SHP77 treated with DMSO at 0.1 percent for 48 hours (cell line): Measurements from ENCODE around the gene USP1.

Source experiments
- DNase-seq: peaks from one replicate; lab custom pipeline; 2025; lab: John Stamatoyannopoulos, UW

Gene USP1

DNA sequence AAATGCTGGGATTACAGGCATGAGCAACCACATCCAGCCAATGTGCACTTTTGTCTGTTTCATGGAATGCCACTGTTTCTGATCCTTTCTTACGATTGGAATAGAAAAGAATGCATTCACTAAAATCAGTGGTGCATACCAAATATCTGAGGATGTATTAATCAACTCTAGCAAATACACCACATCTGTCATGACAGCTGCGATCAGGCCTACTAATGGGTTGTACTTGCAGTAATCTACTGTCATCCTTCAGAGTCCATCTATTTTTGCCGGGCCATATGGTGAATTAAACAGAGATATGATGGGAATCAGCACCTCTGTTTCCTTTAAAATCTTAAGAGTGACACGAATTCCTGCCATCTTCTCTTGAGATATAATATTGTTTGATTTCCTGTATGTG, 8.5 kb upstream of the USP1 start:
- DNase-seq = no peak

GRCh38 chr1:62429581-62429980, 7.3 kb upstream of the USP1 start:
- DNase-seq = no peak

- DNase-seq = no peak
Observed at GRCh38 chr1:62433861-62434617, 2.8 kb upstream of the USP1 start.

GRCh38 chr1:62434618-62435001, 2.2 kb upstream of the USP1 start:
- DNase-seq = no peak

DNA sequence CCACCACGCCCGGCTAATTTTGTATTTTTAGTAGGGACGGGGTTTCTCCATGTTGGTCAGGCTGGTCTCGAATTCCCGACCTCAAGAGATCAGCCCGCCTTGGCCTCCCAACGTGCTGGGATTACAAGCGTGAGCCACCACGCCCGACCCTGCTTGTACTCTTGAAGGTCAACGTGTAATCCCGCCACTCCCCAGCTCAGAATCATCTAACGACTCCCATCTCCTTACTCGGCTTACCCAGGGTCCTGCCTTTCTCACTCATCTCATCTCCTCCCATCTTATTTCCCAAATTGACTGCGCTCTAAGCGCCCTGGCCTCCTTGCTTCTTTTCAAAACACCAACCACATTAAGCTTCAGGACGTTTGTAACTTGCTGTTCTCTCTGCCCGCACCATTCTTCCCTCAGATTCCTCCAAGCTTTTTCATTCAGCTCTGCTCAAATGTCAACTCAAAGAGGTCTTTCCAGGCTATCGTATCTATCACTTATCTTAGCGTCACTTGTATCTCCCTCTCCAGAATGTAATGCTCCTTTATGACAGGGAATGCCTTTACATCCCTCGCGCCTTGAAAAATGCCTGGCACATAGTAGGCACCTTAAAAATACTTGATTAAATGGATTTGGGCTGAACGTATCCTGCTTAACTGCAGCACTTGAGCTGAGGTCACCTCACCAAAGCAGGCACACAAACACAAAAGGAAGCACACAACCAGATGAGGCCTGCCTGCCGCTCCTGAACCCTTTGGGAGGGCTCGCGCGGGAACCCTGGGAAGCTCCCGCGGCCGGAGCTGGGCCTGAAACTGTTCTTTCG, 1.4 kb upstream of the USP1 start:
- no peak for DNase-seq

GRCh38 chr1:62436039-62436465, 797 bp upstream of the USP1 start:
- no peak for DNase-seq

DNA sequence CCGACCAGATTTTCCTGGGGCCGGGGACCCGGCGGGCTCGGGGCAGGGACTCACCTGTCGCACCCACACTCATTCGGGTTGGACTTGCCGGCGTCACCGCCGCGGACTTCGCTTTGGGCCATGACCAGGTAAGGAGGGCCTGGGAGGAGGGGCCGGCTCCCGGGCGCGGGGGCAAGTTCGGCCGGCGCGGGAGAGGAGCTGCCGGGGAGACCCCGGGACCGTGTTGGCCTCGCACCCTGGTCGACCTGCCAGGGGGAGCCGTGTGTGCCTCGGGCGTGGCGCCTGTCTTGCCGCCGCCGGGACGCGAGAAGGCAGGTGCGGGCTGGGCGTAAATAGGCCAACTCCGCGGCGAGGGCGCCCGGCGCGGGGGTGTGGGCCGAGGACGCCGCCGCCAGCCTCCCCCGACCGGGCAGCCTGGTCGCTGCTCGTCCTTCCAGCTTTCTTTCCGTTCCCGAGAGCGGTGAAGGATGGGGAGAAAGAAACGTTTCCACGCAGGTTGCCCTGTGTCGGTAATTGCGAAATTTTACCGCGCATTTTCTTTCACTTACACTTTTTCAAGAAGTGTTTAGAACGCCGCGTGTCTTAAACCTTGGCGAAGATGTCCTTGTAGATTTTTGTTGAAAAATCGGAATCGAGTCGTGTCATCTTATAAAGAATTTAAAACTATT, 558 bp downstream of the USP1 start:
- DNase-seq = no peak

GRCh38 chr1:62438163-62438562, 1.3 kb downstream of the USP1 start:
- DNase-seq = no peak

DNA sequence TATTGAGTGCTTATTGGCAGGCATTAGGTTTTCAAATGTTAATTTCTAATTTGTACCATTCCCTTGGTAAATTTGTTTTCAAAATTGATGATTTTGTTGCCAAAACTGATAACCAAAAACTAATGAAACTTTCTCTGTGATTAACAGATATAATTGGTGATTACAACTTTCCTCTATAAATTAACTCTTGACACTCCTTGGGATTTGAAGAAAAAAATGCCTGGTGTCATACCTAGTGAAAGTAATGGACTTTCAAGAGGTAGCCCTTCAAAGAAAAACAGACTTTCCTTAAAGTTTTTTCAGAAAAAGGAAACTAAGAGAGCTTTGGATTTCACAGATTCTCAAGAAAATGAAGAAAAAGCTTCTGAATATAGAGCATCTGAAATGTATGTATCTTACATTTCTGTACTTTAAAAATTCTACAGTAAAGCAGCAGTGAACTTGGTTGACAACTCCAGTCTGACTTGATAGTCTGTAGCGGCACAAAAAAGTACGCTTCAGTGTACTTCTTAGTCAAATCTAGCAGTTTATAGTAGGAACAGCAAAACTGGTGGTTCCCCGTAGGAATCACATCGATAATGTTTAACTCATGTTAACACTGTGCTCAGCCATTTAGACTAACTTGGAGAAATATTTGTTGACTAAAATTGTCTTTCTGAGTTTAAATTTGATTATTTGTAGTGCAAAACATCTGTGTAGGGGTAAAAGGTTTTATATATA, 3.0 kb downstream of the USP1 start:
- DNase-seq = no peak

DNA sequence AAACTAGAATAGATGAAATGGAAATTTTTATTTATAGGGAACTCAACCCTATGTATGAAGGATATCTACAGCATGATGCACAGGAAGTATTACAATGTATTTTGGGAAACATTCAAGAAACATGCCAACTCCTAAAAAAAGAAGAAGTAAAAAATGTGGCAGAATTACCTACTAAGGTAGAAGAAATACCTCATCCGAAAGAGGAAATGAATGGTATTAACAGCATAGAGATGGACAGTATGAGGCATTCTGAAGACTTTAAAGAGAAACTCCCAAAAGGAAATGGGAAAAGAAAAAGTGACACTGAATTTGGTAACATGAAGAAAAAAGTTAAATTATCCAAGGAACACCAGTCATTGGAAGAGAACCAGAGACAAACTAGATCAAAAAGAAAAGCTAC, 7.9 kb downstream of the USP1 start:
- DNase-seq = no peak

DNA sequence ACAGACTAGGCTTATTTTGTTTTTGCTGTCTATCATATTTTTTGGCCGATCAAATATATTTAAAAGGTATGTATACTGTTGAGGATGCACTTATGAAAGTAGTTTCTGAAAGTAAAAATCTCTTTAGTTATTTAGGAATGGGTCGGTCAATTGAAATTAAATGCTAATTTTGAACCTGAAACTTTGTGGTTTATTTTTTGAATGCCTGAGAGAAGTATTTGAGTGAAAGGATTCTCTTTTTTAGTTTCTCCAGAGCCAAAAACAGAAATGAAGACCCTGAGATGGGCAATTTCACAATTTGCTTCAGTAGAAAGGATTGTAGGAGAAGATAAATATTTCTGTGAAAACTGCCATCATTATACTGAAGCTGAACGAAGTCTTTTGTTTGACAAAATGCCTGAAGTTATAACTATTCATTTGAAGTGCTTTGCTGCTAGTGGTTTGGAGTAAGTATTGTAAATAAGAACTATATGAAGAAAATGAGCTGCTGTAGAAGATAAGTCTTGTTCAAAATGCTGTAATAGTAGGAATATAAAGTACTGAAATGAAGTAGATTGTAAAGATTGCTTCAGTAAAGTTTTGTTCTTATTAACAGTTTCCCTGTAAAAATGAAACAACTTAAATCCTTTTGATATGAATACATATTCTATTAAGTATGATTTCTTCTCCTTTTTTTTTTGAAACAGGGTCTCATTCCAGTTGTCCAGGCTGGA, 11.5 kb downstream of the USP1 start:
- no peak for DNase-seq

DNA sequence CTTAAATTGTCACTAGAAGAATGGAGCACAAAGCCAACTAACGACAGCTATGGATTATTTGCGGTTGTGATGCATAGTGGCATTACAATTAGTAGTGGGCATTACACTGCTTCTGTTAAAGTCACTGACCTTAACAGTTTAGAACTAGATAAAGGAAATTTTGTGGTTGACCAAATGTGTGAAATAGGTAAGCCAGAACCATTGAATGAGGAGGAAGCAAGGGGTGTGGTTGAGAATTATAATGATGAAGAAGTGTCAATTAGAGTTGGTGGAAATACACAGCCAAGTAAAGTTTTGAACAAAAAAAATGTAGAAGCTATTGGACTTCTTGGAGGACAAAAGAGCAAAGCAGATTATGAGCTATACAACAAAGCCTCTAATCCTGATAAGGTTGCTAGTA, 13.5 kb downstream of the USP1 start:
- DNase-seq = no peak

GRCh38 chr1:62452951-62453350, 16.1 kb downstream of the USP1 start:
- no peak for DNase-seq

DNA sequence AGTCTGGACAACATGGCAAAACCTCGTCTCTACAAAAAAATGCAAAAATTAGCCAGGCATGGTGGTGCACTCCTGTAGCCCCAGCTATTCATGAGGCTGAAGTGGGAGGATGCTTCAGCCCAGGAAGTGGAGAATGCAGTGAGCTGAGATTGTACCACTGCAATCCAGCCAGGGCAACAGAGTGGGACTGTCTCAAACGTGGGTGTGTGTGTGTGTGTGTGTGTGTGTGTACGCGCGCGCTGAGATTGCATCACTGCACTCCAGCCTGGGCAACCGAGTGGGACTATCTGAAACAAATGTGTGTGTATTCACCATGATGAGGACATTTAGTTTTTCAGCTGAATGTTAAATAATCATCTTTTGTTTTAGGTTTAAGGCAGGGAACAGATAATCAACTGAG, 21.1 kb downstream of the USP1 start:
- no peak for DNase-seq

DNA sequence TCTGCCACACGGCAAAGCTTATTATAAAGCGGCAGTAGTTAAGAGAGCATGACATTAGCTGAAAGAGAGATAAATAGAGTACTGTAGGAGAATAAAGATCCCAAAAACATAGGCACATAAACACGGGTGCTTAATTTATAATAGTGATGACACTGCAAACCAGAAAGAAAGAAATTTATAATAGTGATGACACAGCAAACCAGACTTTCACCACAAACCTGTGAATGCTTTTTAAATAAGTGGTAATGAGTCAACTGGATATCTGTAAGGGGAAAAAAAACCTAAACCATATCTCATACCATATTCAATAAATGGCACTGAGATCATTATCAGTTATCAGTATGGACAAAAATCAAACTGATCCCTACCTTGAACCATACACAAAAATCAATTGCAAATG, 25.5 kb downstream of the USP1 start:
- DNase-seq = no peak

- no peak for DNase-seq
Observed at GRCh38 chr1:62467092-62467491, 30.2 kb downstream of the USP1 start.

GRCh38 chr1:62476525-62477219, 39.8 kb downstream of the USP1 start:
- no peak for DNase-seq

DNA sequence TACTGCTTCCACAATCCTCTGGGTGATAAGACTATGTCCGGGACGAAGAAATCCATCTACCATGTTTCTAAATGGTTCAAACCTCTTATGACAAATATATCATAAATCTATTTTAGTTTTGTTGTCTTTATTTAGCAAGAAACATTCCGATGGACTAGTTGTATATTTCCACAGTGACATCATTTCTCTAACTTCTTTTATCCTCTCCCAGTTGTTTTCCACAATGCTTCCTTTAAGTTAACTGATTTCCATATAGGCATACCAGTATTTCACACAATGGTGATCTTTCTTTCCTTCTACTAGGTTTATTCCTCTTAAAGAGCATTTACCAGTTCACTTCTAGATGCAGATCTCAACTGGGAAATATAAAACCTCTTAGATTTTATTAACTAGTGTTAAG, 44.8 kb downstream of the USP1 start:
- no peak for DNase-seq

DNA sequence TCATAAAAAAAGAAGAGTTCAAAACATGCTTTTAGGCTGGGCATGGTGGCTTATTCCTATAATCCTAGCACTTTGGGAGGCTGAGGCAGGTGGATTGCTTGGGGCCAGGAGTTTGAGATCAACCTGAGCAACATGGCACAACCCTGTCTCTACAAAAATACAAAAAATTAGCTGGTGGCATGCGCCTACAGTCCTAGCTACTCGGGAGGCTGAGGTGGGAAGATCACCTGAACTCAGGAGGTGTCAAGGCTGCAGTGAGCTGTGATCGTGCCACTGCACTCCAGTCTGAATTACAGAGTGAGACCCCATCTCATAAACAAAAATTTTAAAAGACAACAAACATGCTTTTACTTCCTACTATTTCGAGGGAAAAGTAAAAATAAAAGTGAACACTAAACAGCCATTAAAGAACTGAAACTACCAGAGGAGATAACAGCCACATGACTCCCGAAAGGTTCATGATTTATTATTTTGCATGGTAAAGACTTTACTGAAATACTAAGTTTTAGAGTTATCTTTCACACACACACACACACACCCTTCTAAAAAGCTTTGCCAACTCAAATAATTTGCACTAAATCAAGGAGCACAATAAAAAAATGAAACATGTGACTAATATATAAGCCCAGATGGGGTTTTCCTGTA, 48.1 kb downstream of the USP1 start:
- no peak for DNase-seq

DNA sequence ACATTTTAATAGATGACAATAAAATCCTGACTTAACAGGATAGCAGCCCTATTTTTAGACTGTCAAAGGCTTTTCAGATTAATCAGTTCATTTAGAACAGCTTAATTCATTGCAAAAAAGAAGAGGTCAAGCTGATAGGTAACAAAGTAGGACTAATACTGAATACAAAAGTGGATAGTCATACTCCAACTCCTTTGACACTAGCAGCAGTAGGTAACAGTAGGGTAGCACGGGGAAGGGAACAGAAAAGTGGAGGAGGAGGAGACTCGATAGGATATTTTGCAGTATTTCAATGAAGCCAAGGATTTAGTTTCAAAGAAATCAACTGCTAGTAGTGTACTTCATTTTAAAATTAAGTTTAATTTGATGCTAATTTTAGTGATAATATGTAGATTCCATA, 51.1 kb downstream of the USP1 start:
- no peak for DNase-seq

DNA sequence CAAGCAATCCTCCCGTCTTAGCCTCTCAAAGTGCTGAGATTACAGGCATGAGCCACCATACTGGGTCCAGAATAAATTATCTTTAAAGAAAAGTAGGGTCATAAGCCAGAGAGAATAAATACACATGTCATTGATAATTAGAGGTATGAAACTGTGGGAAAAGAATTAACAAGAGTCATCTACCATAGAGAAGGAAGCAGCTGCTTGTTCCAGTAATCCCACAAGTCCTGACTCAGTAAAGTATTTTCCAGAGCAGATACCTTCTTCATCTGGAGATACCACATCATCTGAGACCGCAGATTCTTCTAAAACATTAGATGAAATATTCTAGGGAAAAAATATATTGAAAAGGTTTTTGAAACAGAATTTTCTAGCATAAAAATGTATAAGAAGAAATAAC, 55.7 kb downstream of the USP1 start:
- DNase-seq = no peak
